Body of pancreas (tissue), 4 donors: ENCODE results near the gene GPANK1. TPM values are rescaled to one million over a fixed set of nuclear protein-coding genes. Genes with fewer than 3 reads are reported as not detected.

Source experiments
- ATAC-seq: fragments of 150-250 bp; one replicate; pipeline ENCODE4 v1.9.1; 2016
- DNase-seq, 4 donors: peaks; one replicate each; pipeline ENCODE4 v3.0.0-alpha.2; 2019
- H3K27ac ChIP-seq, 4 donors: fragments of 200-600 bp; sonication (generic); 1 replicate in 3 of 4; 2 replicates in 1 of 4; pipeline versions ENCODE4 v1.5.1 to v1.6.1; 2016 to 2019; ENCODE audit warnings: mild to moderate bottlenecking in 1 of 4, mixed read lengths in 1 of 4, moderate library complexity in 1 of 4
- H3K27me3 ChIP-seq, 2 donors: fragments of 200-600 bp; sonication (generic); one replicate each; pipeline ENCODE4 v1.6.0; 2016; ENCODE audit warnings: mild to moderate bottlenecking in 1 of 2
- H3K36me3 ChIP-seq, 2 donors: fragments of 200-600 bp; sonication (generic); replicated peaks in 1 of 2; 2 replicates each; pipeline ENCODE4 v1.5.1; 2016; ENCODE audit warnings: low read depth in 2 of 2; ENCODE audit not compliant: insufficient read depth in 1 of 2
- H3K4me1 ChIP-seq: fragments of 200-600 bp; sonication (generic); one replicate; pipeline ENCODE4 v1.6.0; 2016
- H3K4me3 ChIP-seq, 2 donors: fragments of 200-600 bp; sonication (generic); 1 replicate in 1 of 2; 2 replicates in 1 of 2; pipeline ENCODE4 v1.5.1; 2016 to 2019
- H3K9me3 ChIP-seq, 3 donors: fragments of 200-600 bp; sonication (generic); 1 replicate in 2 of 3; 2 replicates in 1 of 3; pipeline ENCODE4 v1.5.1; 2016
- POLR2A ChIP-seq, 3 donors: fragments of 450-650 bp; IDR thresholded peaks; one replicate each; pipeline ENCODE4 v1.6.1; 2016; ENCODE audit warnings: antibody characterized with exemption in 3 of 3, mild to moderate bottlenecking in 2 of 3
- WGBS, 2 donors: methylation state at CpG; one replicate each; pipeline ENCODE4 v1.1.5; 2017; 5-methylcytosine and 5-hydroxymethylcytosine counted together
- intact Hi-C: fragments of 100-400 bp; cut with DNase I; formaldehyde crosslinking; loops from one replicate; pipeline ENCODE4 v1.15.1; 2023
- total RNA-seq, 2 donors: library from RNA; depleted of rRNA; stranded (reverse); fragments of >200 nt; gene quantifications; one replicate each; pipeline ENCODE4 v1.1.0, GENCODE V29; 2016
- TF ChIP-seq, protein P1 (sequence below), 7 experiments: fragments of 450-650 bp in 4 of 7; fragments of 200-600 bp in 3 of 7; sonication (generic) in 3 of 7; IDR thresholded peaks; one replicate each; pipeline ENCODE4 v1.5.1; 2016 to 2019; ENCODE audit warnings: antibody characterized with exemption in 7 of 7

Gene GPANK1
- total RNA-seq, 2 donors from 2014 or later, result 8.9 to 10.9 TPM

DNA sequence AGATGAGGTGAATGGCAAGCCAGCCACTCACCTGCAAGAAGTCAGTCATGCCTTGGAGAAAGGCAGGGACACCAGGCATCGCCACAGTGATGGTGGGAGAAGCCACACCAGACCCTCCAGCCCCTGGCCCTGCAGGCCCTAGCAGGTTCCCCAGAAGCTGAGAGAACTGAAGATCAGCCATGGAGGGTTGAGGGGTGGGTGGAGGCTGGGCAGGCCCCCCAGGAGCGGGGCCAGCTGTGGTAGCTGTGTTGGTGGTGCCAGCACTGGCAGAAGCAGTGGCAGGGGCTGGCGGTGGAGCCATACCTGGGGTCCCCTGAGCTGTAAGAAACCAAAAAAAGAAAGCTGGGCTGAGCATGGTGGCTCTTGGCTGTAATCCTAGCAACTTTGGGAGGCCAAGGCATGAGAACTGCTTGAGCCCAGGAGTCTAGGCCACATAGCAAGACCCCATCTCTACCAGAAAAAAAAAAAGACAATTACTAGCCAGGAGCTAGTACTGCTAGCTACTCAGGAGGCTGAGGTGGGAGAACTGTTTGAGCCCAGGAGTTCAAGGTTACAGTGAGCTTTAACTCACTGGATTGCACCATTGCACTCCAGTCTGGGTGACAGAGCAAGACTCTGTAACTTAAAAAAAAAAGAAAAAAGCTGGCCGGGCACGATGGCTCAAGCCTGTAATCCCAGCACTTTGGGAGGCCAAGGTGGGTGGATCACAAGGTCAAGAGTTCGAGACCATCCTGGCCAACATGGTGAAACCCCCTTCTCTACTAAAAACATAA, 21.8 kb downstream of the GPANK1 start:
- 82 to 85% methylated on average over 4 of the region's 6 CpGs for WGBS, 2 donors
- H3K27me3 ChIP-seq, result no peaks in the 10 kb centered on the region
- H3K4me3 ChIP-seq, result no peak overlapping the region
- DNase-seq (no peak), ATAC-seq (no peak)
- no peaks in the 10 kb centered on the region for H3K4me1 ChIP-seq
- H3K36me3 ChIP-seq, result peaks cover 31 to 61% of the 10 kb centered on the region in 2 donors
- no peak for TF ChIP-seq POLR2A (IDR thresholded peaks at IDR 0.05)
- TF ChIP-seq, protein P1, sequence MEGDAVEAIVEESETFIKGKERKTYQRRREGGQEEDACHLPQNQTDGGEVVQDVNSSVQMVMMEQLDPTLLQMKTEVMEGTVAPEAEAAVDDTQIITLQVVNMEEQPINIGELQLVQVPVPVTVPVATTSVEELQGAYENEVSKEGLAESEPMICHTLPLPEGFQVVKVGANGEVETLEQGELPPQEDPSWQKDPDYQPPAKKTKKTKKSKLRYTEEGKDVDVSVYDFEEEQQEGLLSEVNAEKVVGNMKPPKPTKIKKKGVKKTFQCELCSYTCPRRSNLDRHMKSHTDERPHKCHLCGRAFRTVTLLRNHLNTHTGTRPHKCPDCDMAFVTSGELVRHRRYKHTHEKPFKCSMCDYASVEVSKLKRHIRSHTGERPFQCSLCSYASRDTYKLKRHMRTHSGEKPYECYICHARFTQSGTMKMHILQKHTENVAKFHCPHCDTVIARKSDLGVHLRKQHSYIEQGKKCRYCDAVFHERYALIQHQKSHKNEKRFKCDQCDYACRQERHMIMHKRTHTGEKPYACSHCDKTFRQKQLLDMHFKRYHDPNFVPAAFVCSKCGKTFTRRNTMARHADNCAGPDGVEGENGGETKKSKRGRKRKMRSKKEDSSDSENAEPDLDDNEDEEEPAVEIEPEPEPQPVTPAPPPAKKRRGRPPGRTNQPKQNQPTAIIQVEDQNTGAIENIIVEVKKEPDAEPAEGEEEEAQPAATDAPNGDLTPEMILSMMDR (IDR thresholded peaks at IDR 0.05), result no peak
- no peaks in the 10 kb centered on the region for H3K9me3 ChIP-seq
- intact Hi-C loops, result no loop called here
- H3K27ac ChIP-seq, result no peak overlapping the region

DNA sequence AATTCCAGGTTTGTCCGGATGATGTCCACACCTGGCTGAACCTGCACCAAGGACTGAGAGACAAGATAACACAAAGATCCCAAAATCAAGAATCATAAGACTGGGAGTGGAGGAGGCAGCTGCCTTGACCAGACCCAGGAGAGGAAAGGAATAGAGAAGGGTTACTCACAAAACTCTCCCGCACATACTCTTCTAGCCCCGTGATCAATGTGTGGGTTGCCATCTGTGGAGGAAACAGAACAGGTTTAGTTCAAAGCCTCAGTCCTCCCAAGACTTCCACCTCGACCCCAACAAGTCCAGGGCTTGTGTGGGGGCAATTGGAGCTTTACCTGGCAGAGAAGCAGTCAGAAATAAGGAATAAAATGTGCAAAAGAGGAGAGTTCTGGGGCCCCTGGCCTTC, 23.4 kb downstream of the GPANK1 start:
- DNase-seq, result no peak
- TF ChIP-seq POLR2A (IDR thresholded peaks at IDR 0.05), result no peak
- TF ChIP-seq, protein P1 (IDR thresholded peaks at IDR 0.05), result no peak
- ATAC-seq, result no peak
- Histone ChIP-seq H3K27me3 (no peaks in the 10 kb centered on the region), H3K27ac (no peak overlapping the region), H3K36me3 (peaks cover 31 to 61% of the 10 kb centered on the region in 2 donors), H3K4me1 (no peaks in the 10 kb centered on the region), H3K4me3 (no peak overlapping the region), H3K9me3 (no peaks in the 10 kb centered on the region)
- WGBS, 2 donors, result 79 to 93% methylated on average over 4 of the region's 4 CpGs
- intact Hi-C loops, result no loop called here

DNA sequence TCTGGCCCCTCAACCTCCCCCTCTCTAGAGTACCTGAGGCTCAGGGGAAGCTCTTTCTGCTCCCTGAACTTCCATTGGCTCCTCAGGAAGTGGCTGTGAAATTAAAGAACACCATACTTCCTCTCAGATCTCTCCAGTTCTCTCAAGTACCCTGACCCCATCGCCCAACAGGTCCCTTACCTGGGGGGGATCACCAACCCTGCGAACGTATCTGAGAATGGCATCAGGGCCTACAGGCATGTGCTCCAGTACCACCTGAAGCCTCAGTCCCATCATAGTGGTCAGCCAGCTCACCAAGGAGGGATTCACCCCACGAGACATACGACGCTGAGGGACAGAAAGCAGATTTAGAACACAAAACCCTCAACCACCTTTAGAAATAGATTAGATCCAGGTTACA, 24.2 kb downstream of the GPANK1 start:
- intact Hi-C loops, result no loop called here
- DNase-seq, result no peak
- no peaks in the 10 kb centered on the region for H3K9me3 ChIP-seq
- no peaks in the 10 kb centered on the region for H3K4me1 ChIP-seq
- H3K36me3 ChIP-seq, result peaks cover 35 to 65% of the 10 kb centered on the region in 2 donors
- no peaks in the 10 kb centered on the region for H3K27me3 ChIP-seq
- no peak for TF ChIP-seq POLR2A (IDR thresholded peaks at IDR 0.05)
- TF ChIP-seq, protein P1 (IDR thresholded peaks at IDR 0.05), result no peak
- H3K27ac ChIP-seq, result no peak overlapping the region
- ATAC-seq, result no peak
- H3K4me3 ChIP-seq, result no peak overlapping the region
- 91 to 99% methylated on average over 6 of the region's 6 CpGs for WGBS, 2 donors

DNA sequence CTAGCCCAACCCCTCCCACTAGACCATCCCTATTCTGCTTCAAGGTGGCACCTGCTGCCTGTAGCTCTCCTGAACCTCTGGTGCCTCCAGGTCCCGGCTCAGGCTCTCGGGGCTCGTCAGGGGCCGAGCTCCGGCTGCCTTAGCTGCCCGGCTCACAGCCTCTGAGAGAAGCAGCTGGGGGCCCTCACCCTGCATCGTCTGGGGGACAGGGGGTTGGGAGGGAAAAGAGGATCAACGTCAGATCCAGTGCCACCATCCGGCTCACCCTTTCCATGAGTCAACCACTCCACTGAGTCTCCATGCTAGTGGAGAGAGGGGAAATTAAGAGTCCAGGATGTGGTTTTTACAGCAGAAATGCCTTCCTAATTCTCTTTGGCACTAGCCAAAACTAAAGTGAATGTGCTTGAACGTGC, 25.3 kb downstream of the GPANK1 start:
- Histone ChIP-seq H3K27ac (no peak overlapping the region), H3K27me3 (no peaks in the 10 kb centered on the region), H3K36me3 (peaks cover 36 to 62% of the 10 kb centered on the region in 2 donors), H3K4me1 (no peaks in the 10 kb centered on the region), H3K4me3 (no peak overlapping the region), H3K9me3 (no peaks in the 10 kb centered on the region)
- TF ChIP-seq POLR2A (IDR thresholded peaks at IDR 0.05), result no peak
- TF ChIP-seq, protein P1 (IDR thresholded peaks at IDR 0.05), result no peak
- WGBS, 2 donors, result 73 to 90% methylated on average over 9 to 10 of the region's 10 CpGs
- DNase-seq (no peak), ATAC-seq (no peak)
- intact Hi-C loops, result no loop called here

DNA sequence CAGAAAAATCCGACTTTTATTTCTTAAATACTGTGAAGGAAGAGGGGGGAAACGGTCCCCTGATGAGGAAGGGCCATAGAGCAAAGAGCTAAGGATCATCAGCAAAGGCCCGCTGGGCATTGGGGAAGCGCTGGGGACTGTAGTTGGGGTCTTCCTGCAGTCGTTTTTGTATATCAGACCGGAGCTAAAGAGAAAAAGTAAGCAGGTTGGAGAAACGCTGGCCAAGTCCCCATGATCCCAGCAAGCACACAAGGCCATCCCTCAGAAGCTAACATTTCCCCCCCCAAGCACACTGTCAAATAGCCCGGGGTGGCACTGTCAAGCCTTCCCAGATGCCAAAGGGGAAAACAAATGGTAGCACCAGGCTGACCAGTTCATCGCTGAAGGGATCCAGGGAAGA, 25.8 kb downstream of the GPANK1 start:
- Histone ChIP-seq H3K27me3 (no peaks in the 10 kb centered on the region), H3K9me3 (no peaks in the 10 kb centered on the region), H3K4me1 (no peaks in the 10 kb centered on the region), H3K27ac (no peak overlapping the region), H3K4me3 (no peak overlapping the region), H3K36me3 (peaks cover 35 to 62% of the 10 kb centered on the region in 2 donors)
- no peak for TF ChIP-seq POLR2A (IDR thresholded peaks at IDR 0.05)
- TF ChIP-seq, protein P1 (IDR thresholded peaks at IDR 0.05), result no peak
- ATAC-seq (no peak), DNase-seq (no peak)
- intact Hi-C loops, result no loop called here
- WGBS, 2 donors, result 77 to 81% methylated on average over 9 of the region's 9 CpGs
